GM12865 (cell line): ENCODE results near the gene DCUN1D1.

ENCODE experiments used
- DNase-seq: peaks from one replicate; pipeline ENCODE4 v3.0.0; 2010; ENCODE audit warnings: low read depth
- H3K4me3 ChIP-seq: 2 replicates; pipeline ENCODE4 v1.5.1; 2011; ENCODE audit warnings: mild to moderate bottlenecking, low read depth, low read length, control low read depth
- CTCF ChIP-seq: IDR thresholded peaks from 2 replicates; pipeline ENCODE4 v1.5.1; 2011; ENCODE audit warnings: low read length, control low read depth, low read depth, inconsistent platforms; ENCODE audit not compliant: insufficient read depth; ENCODE audit errors: missing control alignments

DCUN1D1 gene

DNA sequence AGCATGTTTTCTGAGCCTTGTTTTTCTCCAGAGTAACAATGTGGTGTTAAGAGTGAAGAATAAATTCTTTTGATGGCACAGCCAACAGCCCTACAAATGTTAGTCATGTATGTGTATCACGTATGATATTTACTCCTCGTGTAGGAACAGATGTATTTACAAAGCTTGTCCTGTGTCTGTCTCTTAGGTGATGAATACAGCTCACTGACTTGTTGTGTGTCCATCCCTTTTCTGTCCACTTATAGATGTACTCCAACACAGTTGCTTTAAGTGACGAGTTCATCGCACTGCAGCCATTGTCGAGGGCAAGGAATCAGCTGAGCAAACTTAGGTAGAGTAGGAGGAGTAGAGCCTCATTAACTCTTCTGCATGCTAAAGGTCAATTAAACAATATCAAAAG is 78.1 kb downstream of the DCUN1D1 start:
- TF ChIP-seq CTCF: no peak
- H3K4me3 ChIP-seq: no peak overlapping the region
- DNase-seq: no peak

GRCh38 chr3:182896553-182896952 is 83.8 kb downstream of the DCUN1D1 start:
- DNase-seq: no peak
- no peak for TF ChIP-seq CTCF
- no peak overlapping the region for H3K4me3 ChIP-seq

DNA sequence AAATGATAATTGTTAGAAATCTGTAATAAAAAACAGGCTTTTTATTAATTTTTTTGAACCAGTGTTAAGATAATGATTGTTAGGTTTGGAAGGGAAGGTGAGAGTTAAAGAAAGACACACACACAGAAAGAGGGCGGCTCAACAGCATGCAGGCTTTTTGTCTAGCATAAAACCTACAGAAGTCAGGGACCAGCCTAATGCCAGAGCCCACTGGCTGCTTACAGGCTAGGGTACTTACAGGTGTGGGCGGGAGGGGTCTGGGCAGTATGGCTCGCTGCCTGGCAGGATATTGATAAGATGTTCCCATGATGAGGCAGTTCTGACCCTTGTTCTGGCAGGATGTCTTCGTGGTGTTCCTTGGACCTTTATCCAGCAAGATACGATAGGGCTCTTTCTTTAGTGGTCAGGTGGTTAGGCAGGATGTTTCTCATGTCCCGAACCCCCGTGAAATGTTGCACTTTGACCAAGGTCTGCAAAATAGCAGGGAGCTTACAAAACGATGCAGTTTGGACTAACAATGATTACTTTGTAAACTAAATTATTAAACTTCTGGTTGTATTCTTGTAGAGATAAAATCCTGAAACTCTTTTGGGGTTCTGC is 84.7 kb downstream of the DCUN1D1 start:
- H3K4me3 ChIP-seq: no peak overlapping the region
- DNase-seq: no peak
- no peak for TF ChIP-seq CTCF

- no peak overlapping the region for H3K4me3 ChIP-seq
- TF ChIP-seq CTCF: no peak
- DNase-seq: no peak
Observed at GRCh38 chr3:182892226-182892625, 88.1 kb downstream of the DCUN1D1 start.

DNA sequence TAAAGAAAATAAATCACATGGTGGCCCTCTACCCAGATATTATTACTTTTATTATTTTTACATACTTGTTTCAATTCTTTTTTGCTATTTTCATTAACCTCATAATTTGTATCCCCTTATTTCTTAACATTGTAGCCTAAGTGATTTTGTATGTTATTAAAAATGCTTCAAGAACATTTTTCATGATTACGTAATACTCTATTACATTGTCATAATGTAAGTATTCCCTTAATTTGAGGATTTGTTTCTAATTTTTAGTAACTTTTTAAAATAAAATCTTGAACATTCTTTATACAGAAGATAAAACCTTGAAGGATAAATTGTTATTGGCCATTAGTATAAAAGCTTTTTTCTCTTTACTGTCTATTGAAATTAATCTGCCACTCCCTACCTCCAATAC is 89.0 kb downstream of the DCUN1D1 start:
- no peak for DNase-seq
- no peak for TF ChIP-seq CTCF
- no peak overlapping the region for H3K4me3 ChIP-seq

DNA sequence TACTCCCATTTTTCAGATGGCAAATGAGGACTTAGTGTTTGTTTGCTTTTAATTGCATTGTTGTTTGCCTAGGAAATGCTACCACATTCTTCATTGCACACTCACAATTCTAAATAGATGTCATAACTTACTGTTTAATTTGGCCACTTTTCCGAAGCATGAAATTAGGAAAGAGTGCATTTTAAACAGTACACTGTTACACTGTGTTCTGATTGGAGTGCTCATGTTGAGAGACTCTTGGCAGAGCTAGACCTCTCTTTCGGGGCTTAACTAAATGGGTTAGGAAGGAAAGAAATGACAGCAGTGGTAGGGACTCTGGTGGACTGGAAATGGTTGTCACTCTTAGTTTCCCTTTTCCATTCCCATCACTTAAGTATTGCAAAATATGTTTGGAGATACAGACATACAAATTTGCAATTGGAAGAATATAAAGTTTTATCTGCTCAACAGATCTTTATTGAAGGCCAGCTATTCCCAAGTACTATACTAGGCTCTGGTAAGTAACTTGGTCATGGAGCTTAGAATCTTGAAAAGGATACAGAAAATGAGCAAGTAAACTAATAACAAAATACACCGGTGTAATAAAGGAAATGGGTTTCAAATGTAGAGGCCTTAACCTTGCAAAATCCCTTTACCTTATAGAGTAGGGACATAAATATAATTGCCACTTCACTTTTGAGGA is 90.2 kb downstream of the DCUN1D1 start:
- no peak for DNase-seq
- H3K4me3 ChIP-seq: no peak overlapping the region
- no peak for TF ChIP-seq CTCF
